ENCODE measurements around the gene CFAP61. TPM values are rescaled to one million over a fixed set of nuclear protein-coding genes. Genes with fewer than 3 reads are reported as not detected.

The CFAP61 gene
- total RNA-seq, 1 experiment from 2014 or later = 0.61 TPM

DNA sequence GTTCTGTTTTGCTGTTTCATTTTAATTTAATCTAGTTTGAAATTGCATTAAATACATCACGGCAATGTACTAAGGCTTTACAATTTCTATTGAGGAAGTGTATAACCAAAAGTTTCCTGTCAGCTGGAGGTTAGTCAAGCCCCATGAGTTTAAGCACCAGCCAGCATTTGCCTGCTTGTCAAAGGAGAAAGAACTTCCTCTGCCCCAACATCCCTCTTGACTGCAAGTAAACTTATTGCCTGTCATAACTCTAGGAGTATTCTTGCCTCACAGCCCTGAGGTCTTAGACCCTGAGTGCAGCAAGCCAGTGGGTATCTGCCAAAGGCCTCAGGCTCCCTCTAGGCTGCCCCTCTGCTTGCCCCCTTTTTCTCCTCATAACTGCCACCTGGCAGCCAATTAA, 208.8 kb downstream of the CFAP61 start (continued):
- TF ChIP-seq ARID4B (CRISPR knock-in tag; IDR thresholded peaks at IDR 0.05; ENCODE audit: borderline replicate concordance) = no peak

DNA sequence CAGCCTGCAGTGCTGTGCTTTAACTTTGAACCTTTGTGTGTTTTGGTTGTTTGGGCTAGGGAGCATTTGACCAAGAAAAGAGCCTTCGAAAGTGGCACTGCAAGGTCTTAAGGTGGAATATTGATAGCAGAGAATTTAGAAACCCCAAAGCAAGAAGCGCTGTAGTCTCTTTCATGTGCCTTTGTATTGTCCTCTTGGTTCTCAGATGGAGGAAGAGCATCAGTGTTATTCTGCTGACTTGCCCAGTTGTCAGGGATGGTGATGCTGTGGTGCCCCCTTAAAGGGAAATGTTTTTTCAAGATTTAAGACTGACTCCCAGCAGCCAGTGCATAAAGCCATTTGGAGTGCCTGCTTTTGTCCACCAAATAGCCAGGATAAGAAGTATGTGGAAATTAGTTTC, 212.9 kb downstream of the CFAP61 start:
- no peak overlapping the region for H3K27ac Mint-ChIP-seq
- DNase-seq (ENCODE audit: low spot score) = no peak
- H3K4me3 Mint-ChIP-seq = no peak overlapping the region
- ChIA-PET POLR2A (no interaction called here), CTCF (no interaction called here)
- H3K27me3 Mint-ChIP-seq (ENCODE audit: low read depth) = no peaks in the 10 kb centered on the region; the same call in 1 of the 2 replicates
- no peaks in the 10 kb centered on the region for H3K9me3 Mint-ChIP-seq
- H3K36me3 Mint-ChIP-seq = no peaks in the 10 kb centered on the region
- ATAC-seq = no peak
- peaks cover 13% of the 10 kb centered on the region for H3K4me1 Mint-ChIP-seq
- TF ChIP-seq PRRX2 (CRISPR knock-in tag; IDR thresholded peaks at IDR 0.05) = no peak
- no peak for TF ChIP-seq ATF1 (CRISPR knock-in tag; IDR thresholded peaks at IDR 0.05)
- no peak for TF ChIP-seq E2F4 (CRISPR knock-in tag; IDR thresholded peaks at IDR 0.05; ENCODE audit: borderline replicate concordance, low read depth)
- no peak for TF ChIP-seq ZNF423 (CRISPR knock-in tag; IDR thresholded peaks at IDR 0.05)
- TF ChIP-seq, protein P1, sequence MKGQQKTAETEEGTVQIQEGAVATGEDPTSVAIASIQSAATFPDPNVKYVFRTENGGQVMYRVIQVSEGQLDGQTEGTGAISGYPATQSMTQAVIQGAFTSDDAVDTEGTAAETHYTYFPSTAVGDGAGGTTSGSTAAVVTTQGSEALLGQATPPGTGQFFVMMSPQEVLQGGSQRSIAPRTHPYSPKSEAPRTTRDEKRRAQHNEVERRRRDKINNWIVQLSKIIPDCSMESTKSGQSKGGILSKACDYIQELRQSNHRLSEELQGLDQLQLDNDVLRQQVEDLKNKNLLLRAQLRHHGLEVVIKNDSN (CRISPR knock-in tag; IDR thresholded peaks at IDR 0.05) = no peak
- no peak for TF ChIP-seq MYBL2 (CRISPR knock-in tag; IDR thresholded peaks at IDR 0.05)

- DNase-seq (ENCODE audit: low spot score) = no peak
- no peak for ATAC-seq
- H3K36me3 Mint-ChIP-seq = no peaks in the 10 kb centered on the region
- peaks cover 13% of the 10 kb centered on the region for H3K4me1 Mint-ChIP-seq
- POLR2A ChIA-PET = no interaction called here
- no peak overlapping the region for H3K27ac Mint-ChIP-seq
- H3K9me3 Mint-ChIP-seq = no peaks in the 10 kb centered on the region
- CTCF ChIA-PET = no interaction called here
- no peaks in the 10 kb centered on the region for H3K27me3 Mint-ChIP-seq (ENCODE audit: low read depth)
- no peak overlapping the region for H3K4me3 Mint-ChIP-seq
- TF ChIP-seq ETV6 (CRISPR knock-in tag; IDR thresholded peaks at IDR 0.05) (no peak), HMGXB4 (CRISPR knock-in tag; IDR thresholded peaks at IDR 0.05) (no peak), SMAD4 (CRISPR knock-in tag; IDR thresholded peaks at IDR 0.05) (no peak), CREM (CRISPR knock-in tag; IDR thresholded peaks at IDR 0.05) (no peak), ZNF671 (CRISPR knock-in tag; IDR thresholded peaks at IDR 0.05) (no peak), SOX15 (CRISPR knock-in tag; IDR thresholded peaks at IDR 0.05) (no peak), NR1H2 (CRISPR knock-in tag; IDR thresholded peaks at IDR 0.05) (no peak), NFYB (CRISPR knock-in tag; conservative IDR thresholded peaks at IDR 0.05; ENCODE audit: low read depth) (no peak)
- TF ChIP-seq, protein P1 (CRISPR knock-in tag; IDR thresholded peaks at IDR 0.05) = no peak
- TF ChIP-seq, protein P2, sequence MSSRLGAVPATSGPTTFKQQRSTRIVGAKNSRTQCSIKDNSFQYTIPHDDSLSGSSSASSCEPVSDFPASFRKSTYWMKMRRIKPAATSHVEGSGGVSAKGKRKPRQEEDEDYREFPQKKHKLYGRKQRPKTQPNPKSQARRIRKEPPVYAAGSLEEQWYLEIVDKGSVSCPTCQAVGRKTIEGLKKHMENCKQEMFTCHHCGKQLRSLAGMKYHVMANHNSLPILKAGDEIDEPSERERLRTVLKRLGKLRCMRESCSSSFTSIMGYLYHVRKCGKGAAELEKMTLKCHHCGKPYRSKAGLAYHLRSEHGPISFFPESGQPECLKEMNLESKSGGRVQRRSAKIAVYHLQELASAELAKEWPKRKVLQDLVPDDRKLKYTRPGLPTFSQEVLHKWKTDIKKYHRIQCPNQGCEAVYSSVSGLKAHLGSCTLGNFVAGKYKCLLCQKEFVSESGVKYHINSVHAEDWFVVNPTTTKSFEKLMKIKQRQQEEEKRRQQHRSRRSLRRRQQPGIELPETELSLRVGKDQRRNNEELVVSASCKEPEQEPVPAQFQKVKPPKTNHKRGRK (CRISPR knock-in tag; IDR thresholded peaks at IDR 0.05; ENCODE audit: borderline replicate concordance) = no peak
- TF ChIP-seq, protein P3, sequence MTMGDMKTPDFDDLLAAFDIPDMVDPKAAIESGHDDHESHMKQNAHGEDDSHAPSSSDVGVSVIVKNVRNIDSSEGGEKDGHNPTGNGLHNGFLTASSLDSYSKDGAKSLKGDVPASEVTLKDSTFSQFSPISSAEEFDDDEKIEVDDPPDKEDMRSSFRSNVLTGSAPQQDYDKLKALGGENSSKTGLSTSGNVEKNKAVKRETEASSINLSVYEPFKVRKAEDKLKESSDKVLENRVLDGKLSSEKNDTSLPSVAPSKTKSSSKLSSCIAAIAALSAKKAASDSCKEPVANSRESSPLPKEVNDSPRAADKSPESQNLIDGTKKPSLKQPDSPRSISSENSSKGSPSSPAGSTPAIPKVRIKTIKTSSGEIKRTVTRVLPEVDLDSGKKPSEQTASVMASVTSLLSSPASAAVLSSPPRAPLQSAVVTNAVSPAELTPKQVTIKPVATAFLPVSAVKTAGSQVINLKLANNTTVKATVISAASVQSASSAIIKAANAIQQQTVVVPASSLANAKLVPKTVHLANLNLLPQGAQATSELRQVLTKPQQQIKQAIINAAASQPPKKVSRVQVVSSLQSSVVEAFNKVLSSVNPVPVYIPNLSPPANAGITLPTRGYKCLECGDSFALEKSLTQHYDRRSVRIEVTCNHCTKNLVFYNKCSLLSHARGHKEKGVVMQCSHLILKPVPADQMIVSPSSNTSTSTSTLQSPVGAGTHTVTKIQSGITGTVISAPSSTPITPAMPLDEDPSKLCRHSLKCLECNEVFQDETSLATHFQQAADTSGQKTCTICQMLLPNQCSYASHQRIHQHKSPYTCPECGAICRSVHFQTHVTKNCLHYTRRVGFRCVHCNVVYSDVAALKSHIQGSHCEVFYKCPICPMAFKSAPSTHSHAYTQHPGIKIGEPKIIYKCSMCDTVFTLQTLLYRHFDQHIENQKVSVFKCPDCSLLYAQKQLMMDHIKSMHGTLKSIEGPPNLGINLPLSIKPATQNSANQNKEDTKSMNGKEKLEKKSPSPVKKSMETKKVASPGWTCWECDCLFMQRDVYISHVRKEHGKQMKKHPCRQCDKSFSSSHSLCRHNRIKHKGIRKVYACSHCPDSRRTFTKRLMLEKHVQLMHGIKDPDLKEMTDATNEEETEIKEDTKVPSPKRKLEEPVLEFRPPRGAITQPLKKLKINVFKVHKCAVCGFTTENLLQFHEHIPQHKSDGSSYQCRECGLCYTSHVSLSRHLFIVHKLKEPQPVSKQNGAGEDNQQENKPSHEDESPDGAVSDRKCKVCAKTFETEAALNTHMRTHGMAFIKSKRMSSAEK (CRISPR knock-in tag; IDR thresholded peaks at IDR 0.05; ENCODE audit: borderline replicate concordance) = no peak
- TF ChIP-seq, protein P4, sequence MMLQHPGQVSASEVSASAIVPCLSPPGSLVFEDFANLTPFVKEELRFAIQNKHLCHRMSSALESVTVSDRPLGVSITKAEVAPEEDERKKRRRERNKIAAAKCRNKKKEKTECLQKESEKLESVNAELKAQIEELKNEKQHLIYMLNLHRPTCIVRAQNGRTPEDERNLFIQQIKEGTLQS (CRISPR knock-in tag; conservative IDR thresholded peaks at IDR 0.05) = no peak
Measured at GRCh38 chr20:20266552-20266951, 214.2 kb downstream of the CFAP61 start.
